GM19043 (cell line): ENCODE results near the gene ANP32B.
A peak's percentile ranks its signal among the peaks of the same experiment; 100 is the strongest.
"Not testable (repeated sequence)": the region's sequence is repeated elsewhere in the genome, so short reads cannot be mapped to it uniquely, and the experiment has no call there.

Experiments
- ATAC-seq: cut with Tn5 transposase; IDR thresholded peaks from one replicate; pipeline ENCODE4 v1.9.1; 2021; ENCODE audit warnings: low read depth; ENCODE audit not compliant: unreplicated experiment

ANP32B gene

GRCh38 chr9:97990259-97990658 lies 7.1 kb downstream of the ANP32B start:
- no peak for ATAC-seq

- ATAC-seq = no peak
Observed at GRCh38 chr9:97991818-97992217, 8.7 kb downstream of the ANP32B start.

GRCh38 chr9:97992219-97992618 lies 9.1 kb downstream of the ANP32B start:
- ATAC-seq = no peak

GRCh38 chr9:97993000-97993399 lies 9.9 kb downstream of the ANP32B start:
- ATAC-seq = no peak

- ATAC-seq = no peak
Observed at GRCh38 chr9:97994703-97995102, 11.6 kb downstream of the ANP32B start.

- not testable (repeated sequence) for ATAC-seq
Observed at GRCh38 chr9:97996676-97997075, 13.5 kb downstream of the ANP32B start.

GRCh38 chr9:97997330-97998276 lies 14.5 kb downstream of the ANP32B start:
- ATAC-seq = no peak

GRCh38 chr9:98002808-98003207 lies 19.7 kb downstream of the ANP32B start:
- ATAC-seq = no peak

- no peak for ATAC-seq
Observed at GRCh38 chr9:98006127-98006796, 23.1 kb downstream of the ANP32B start.

GRCh38 chr9:98007251-98007928 lies 24.2 kb downstream of the ANP32B start:
- no peak for ATAC-seq

GRCh38 chr9:98008764-98009163 lies 25.6 kb downstream of the ANP32B start:
- ATAC-seq = no peak

- ATAC-seq = no peak
Observed at GRCh38 chr9:98009437-98009836, 26.3 kb downstream of the ANP32B start.

GRCh38 chr9:98009936-98010335 lies 26.8 kb downstream of the ANP32B start:
- no peak for ATAC-seq

GRCh38 chr9:98010445-98010844 lies 27.3 kb downstream of the ANP32B start:
- peak; percentile 79 for ATAC-seq

GRCh38 chr9:98011122-98011521 lies 28.0 kb downstream of the ANP32B start:
- ATAC-seq = no peak

GRCh38 chr9:98016137-98016680 lies 33.1 kb downstream of the ANP32B start:
- ATAC-seq = no peak

- ATAC-seq = no peak
Observed at GRCh38 chr9:98017306-98017705, 34.2 kb downstream of the ANP32B start.

GRCh38 chr9:98018347-98018746 lies 35.2 kb downstream of the ANP32B start:
- ATAC-seq = no peak

- no peak for ATAC-seq
Observed at GRCh38 chr9:98019098-98019497, 36.0 kb downstream of the ANP32B start.

GRCh38 chr9:98019869-98020268 lies 36.7 kb downstream of the ANP32B start:
- ATAC-seq = not testable (repeated sequence)
